GM11168 (cell line): ENCODE results near the gene SLC5A6.

Experiments
- in situ Hi-C: fragments of 300-500 bp; cut with MboI; formaldehyde crosslinking; loops from one replicate; pipeline ENCODE4 v1.12.0; 2022; ENCODE audit warnings: low sequenced_read_pairs; ENCODE audit not compliant: unreplicated experiment

The SLC5A6 gene

GRCh38 chr2:27211943-27212625 lies at the start of gene SLC5A6, which contains the start of gene ATRAID:
Gene SLC5A6 (minus strand): TSS chr2:27212268. CDS start chr2:27207650, 4,618 bp downstream.
Gene ATRAID (plus strand): TSS chr2:27212041. CDS start chr2:27212369, 328 bp downstream.
- in situ Hi-C loops = no loop called here

DNA sequence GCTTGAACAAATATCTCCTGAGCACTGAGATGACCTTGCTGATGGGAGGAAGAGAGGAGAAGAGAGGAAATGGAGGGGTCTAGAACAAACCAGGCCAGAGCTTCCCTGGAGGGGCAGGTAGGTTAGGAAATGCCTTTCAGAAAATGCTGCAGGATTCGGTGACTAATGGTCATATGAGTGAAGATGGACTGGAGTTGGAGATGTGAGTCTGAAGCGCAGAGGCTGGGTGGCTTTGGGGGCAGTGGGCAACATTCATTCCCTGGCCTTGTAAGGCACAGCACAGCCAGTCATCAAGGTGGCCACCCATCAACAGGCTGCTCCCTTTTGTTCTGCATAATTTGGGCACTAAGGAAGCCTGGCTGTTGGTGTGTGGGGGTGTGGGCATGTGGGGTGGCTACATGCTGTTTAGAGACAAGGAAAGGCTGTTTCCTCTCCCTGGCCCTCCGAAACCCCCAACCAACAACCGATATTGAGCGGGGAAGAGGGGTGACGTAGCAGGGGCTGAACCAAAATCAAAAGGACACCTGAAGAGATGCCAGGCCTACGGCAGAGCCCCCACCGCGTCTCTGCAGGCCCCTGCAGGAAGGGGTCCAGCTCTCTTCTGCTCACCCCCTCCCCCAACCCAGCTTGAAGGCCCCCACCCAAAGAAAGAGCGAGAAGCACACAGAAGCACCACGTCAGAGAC lies 49.3 kb upstream of the SLC5A6 start:
- in situ Hi-C loops = no loop called here

GRCh38 chr2:27258051-27258450 lies 46.0 kb upstream of the SLC5A6 start:
- in situ Hi-C loops = no loop called here

GRCh38 chr2:27256855-27257454 lies 44.9 kb upstream of the SLC5A6 start:
- in situ Hi-C loops = no loop called here

- in situ Hi-C loops = no loop called here
Measured at GRCh38 chr2:27255660-27256059, 43.6 kb upstream of the SLC5A6 start.

DNA sequence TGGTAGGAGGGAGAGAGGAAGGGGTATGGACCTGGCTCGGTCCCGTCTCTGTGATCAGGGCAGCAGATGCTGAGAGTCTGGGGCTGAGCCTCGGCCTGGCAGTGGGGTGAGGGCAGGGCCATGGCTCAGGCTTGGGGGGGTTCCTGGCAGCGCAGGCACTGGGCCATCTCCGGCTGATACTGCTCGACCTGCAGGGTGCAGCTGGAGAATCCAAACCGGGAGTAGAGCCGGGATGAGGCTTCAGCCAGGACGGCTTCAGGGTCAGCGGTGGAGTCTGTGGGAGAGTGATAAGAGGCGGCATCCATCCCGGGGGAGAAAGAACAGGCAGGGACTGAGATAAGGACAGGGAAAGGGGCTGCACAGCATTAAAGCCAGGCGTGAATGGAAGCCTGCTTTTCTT lies 43.1 kb upstream of the SLC5A6 start:
- in situ Hi-C loops = no loop called here

DNA sequence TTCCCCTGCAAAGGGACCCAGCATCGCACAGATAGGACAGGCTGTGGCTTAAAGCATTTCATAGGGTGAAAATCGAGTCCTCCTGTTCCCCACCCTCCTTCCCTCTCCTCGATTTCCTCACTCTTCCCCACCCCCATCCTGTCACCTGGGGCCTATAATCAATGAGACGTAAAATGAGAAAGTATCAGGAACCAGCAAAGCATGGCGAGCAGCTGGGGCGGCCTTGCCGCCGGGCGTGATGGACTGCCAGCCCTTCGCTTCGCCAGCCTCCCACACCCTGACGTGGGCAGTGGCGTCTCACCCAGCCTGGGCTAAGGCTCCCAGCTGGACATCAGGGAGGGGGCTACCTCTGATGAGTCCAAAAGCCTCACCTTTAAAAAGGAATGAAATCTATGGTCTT lies 39.7 kb upstream of the SLC5A6 start:
- in situ Hi-C loops = no loop called here

- in situ Hi-C loops = no loop called here
Measured at GRCh38 chr2:27250652-27251379, 38.7 kb upstream of the SLC5A6 start.

- in situ Hi-C loops = no loop called here
Measured at GRCh38 chr2:27249891-27250651, 38.0 kb upstream of the SLC5A6 start.

DNA sequence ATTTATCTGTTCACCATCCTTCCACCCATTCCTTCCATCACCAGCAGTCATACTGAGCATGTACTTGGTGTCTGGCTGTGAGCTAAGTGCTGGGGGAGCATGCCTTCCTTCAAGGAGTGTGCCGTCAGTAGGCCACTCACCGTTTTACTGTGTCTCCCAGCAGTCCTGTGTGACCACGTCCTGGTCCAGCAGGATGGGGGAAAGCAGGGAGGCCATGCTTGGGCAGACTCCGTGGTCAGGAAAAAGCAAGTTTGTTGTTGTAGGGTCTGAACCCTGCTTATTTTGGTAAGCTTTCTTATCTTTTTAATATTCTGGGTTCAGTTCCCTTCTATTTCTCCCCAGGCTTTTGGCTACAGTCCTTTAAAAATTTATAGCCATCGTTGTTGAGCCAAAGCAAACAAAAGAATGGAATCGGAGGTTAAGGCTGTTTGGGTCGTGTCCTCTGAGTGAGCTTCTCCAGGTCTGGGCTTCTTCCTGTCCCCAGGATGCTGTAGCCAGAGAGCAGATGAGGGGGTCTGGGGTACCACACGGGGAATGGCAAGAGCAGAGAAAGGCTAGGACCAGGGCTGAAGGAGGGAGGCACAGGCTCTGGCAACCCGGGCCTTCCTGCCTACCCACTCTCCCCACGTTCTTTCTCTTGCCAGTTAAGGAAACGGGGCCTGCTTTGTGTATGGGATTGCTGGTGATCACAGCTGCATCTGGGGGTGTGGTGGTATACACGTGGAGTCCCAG lies 37.3 kb upstream of the SLC5A6 start:
- in situ Hi-C loops = no loop called here

GRCh38 chr2:27247893-27248292 lies 35.8 kb upstream of the SLC5A6 start:
- in situ Hi-C loops = no loop called here

DNA sequence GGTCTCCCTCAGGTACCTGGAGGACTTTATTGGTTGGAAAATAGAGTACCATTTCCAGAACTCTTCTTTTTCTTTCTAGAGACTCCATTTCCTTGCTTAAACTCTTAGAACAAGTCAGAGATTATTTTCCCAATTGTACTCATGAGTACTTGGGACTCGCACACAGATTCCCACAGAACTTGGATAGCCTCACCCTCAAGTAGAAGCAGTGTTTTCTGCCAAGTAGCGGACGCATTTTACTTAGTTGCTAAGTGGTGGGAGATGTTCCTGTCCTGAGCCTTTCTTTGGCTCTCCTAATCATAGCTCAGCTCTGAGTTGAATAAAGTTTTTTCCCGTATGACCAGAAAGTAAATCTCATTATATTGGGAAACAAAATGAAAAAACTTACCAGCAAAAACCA lies 33.6 kb upstream of the SLC5A6 start:
- in situ Hi-C loops = no loop called here

- in situ Hi-C loops = no loop called here
Measured at GRCh38 chr2:27245116-27245515, 33.0 kb upstream of the SLC5A6 start.

DNA sequence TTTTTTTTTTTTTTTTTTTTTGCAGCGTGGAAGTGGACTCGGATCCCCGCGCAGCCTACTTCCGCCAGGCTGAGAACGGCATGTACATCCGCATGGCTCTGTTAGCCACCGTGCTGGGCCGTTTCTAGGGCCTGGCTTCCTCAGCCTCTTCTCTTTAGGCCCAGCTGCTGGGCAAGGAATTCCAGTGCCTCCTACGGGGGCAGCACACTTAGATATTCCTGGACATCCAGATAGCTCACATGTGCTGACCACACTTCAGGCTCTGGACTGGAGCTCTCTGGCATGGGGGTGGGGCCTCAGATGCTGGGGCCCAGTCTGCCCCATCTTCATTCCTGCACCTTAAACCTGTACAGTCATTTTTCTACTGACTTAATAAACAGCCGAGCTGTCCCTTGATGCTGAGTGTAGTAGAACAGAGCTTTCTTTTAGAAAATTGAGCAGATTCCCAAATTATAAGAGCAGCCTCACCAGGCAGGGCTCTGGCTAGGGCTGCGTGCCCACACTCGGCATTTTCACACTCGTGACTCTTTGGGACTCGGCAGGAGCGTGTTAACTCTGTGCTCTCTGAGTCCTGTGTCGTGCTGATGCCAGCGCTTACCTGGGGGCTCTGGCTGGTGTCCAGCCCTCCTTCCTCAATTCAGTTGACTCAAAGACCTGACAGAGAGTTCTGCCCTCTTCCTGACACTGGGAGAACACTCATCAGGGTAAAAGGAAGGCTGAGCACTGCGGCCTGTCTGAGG lies 31.5 kb upstream of the SLC5A6 start:
- in situ Hi-C loops = no loop called here

- in situ Hi-C loops = no loop called here
Measured at GRCh38 chr2:27242614-27242951, 30.5 kb upstream of the SLC5A6 start.

GRCh38 chr2:27241761-27242613 lies 29.9 kb upstream of the SLC5A6 start:
- in situ Hi-C loops = no loop called here

DNA sequence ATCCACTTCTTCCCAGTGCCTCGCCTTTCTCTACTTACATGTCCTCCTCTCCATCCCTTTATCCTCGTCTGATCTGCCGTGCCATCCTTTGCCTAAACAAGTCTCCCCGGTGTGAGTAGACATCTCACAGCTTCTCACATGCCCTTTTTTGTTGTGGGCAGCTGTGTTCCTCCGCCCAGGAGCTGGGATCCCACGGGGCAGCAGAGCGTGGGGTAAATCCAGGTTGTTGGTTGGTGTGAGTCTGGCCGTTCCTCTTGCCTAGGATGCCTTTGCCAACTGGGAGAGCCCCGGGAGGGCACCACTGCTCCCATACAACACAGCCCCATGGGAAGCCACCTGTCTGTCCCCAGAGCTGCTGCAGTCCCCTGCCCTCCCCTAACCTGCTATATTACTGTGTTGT lies 28.3 kb upstream of the SLC5A6 start:
- in situ Hi-C loops = no loop called here

- in situ Hi-C loops = no loop called here
Measured at GRCh38 chr2:27238976-27239375, 26.9 kb upstream of the SLC5A6 start.
